ENCODE data around the gene EOGT. TPM values are rescaled to one million over a fixed set of nuclear protein-coding genes. Genes with fewer than 3 reads are reported as not detected.

EOGT gene
- total RNA-seq, 2 donors from 2014 or later: 148 to 183 TPM

DNA sequence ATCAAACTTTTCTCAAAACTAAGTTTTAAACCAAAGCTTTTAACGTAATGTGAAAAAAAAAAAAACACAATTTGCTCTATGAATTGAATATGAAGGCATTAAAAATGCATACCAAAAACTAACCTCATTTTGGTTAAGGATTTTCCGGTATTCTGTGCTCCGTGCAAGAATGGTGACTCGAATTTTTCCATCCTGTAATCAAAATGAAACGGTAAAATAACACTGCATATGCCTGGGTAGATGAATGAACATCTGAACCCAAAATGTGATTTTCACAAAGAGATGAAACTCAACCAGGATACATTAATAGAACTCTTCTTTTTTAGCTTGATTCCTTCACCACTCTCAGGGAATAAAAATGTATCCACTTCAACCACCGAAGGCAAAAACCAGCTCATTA, 26.2 kb downstream of the EOGT start:
- H3K4me1 ChIP-seq (ENCODE audit: control insufficient read depth in 1 of 2, low read depth in 2 of 2): peaks cover 6 to 12% of the 10 kb centered on the region in 2 donors
- DNase-seq (ENCODE audit: low spot score) (no peak), ATAC-seq (ENCODE audit: insufficient number of reproducible peaks, low FRiP score, low read depth) (no peak)
- H3K27ac ChIP-seq: no peak overlapping the region
- H3K36me3 ChIP-seq: peaks cover 52% of the 10 kb centered on the region
- H3K27me3 ChIP-seq (replicated peaks; ENCODE audit: insufficient read depth): no peaks in the 10 kb centered on the region
- H3K4me3 ChIP-seq: no peak overlapping the region
- H3K9me3 ChIP-seq: no peaks in the 10 kb centered on the region
- TF ChIP-seq, protein P1, sequence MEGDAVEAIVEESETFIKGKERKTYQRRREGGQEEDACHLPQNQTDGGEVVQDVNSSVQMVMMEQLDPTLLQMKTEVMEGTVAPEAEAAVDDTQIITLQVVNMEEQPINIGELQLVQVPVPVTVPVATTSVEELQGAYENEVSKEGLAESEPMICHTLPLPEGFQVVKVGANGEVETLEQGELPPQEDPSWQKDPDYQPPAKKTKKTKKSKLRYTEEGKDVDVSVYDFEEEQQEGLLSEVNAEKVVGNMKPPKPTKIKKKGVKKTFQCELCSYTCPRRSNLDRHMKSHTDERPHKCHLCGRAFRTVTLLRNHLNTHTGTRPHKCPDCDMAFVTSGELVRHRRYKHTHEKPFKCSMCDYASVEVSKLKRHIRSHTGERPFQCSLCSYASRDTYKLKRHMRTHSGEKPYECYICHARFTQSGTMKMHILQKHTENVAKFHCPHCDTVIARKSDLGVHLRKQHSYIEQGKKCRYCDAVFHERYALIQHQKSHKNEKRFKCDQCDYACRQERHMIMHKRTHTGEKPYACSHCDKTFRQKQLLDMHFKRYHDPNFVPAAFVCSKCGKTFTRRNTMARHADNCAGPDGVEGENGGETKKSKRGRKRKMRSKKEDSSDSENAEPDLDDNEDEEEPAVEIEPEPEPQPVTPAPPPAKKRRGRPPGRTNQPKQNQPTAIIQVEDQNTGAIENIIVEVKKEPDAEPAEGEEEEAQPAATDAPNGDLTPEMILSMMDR (IDR thresholded peaks at IDR 0.05): no peak

DNA sequence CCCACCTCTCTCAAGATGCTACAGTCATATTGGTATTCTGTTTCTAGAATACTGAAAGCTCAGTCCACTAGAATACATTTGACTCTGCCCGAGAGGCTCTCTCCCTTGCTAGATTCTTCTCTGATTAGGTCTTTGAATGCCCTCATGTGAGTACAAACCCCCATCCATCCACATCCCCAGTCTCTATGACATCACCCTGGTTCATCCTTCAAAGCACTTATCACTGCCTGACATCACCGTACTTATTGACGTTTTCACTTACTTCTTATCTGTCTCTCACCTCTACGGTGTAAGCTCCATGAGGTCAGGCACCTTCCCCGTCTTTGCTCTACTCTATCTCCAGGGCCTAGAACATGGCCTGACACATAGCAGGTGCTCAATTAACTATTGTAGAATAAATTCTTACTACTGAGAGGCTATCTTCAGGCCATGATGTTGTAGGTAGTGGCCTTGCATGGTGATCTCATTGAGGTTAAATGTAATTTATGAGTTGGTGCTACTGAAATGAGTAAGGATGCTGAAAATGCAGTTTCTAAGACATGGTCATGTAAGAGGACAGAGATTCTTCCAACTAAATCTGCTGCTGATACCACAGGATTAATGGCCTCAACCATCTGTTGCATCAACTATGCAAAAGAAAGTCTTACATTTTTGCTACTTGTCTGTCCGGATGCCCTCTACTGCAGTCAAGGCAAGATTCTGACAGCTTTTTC, 26.8 kb downstream of the EOGT start:
- Histone ChIP-seq H3K9me3 (no peaks in the 10 kb centered on the region), H3K27ac (no peak overlapping the region), H3K36me3 (peaks cover 56% of the 10 kb centered on the region), H3K4me3 (no peak overlapping the region), H3K27me3 (replicated peaks; ENCODE audit: insufficient read depth) (no peaks in the 10 kb centered on the region), H3K4me1 (ENCODE audit: control insufficient read depth in 1 of 2, low read depth in 2 of 2) (peaks cover 6 to 12% of the 10 kb centered on the region in 2 donors)
- ATAC-seq (ENCODE audit: insufficient number of reproducible peaks, low FRiP score, low read depth) (no peak), DNase-seq (ENCODE audit: low spot score) (no peak)
- TF ChIP-seq, protein P1 (IDR thresholded peaks at IDR 0.05): no peak

DNA sequence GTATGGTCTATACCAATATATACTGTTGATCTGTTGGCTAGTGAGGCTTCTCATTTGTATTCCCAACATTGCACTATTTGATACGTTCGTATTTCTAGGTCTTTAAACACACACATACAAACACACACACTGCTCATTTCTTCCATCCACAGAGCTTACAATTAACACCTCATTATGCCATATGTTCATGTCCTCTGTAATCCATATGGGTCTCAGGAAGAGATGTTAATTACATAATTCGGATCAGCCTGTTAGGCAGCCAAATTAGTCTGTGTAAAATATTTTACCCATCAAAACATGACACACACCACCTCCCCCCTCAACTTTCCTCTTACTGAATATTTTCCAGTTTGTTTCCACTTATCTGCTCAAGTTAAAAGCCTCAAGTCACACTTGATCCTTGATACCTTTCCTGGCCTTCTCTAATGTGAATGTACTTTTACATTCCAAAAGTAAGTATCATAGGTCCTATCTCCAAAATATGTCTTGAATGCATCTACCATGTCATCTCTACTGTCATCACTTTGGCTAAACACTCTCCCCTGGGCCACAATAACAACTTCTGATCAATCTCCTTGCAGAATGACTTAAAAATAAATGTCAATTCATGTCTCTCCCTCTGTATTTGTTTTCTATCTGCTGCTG, 28.2 kb downstream of the EOGT start:
- TF ChIP-seq, protein P1 (IDR thresholded peaks at IDR 0.05): no peak
- H3K36me3 ChIP-seq: peaks cover 63% of the 10 kb centered on the region
- no peaks in the 10 kb centered on the region for H3K9me3 ChIP-seq
- no peak overlapping the region for H3K4me3 ChIP-seq
- peaks cover 6 to 12% of the 10 kb centered on the region in 2 donors for H3K4me1 ChIP-seq (ENCODE audit: control insufficient read depth in 1 of 2, low read depth in 2 of 2)
- no peaks in the 10 kb centered on the region for H3K27me3 ChIP-seq (replicated peaks; ENCODE audit: insufficient read depth)
- ATAC-seq (ENCODE audit: insufficient number of reproducible peaks, low FRiP score, low read depth) (no peak), DNase-seq (ENCODE audit: low spot score) (no peak)
- H3K27ac ChIP-seq: no peak overlapping the region

DNA sequence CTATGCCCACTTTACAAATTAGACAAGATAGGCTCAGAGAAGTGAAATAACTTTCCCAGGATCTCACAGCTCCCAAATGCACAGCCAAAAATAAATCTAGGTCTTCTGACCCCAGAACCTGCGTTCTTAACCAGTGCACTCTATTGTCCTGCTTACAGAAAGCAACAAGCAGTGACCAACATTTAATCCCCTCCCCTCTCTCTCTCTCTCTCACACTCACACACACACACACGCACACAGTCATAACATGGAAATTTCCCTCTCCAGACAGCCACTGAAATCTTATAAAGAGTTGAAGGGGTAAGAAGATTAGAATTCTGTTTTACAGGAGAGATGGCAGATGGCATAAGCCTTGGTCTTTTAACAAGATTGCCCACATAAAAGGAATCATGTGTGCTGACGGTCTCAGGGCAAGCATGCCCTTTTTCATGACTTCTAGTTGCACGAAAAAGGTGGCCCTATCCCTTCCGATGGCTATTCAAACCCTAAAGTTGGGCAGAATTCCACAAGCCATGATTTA, 29.4 kb downstream of the EOGT start:
- Histone ChIP-seq H3K36me3 (peaks cover 74% of the 10 kb centered on the region), H3K27me3 (replicated peaks; ENCODE audit: insufficient read depth) (no peaks in the 10 kb centered on the region), H3K27ac (no peak overlapping the region), H3K9me3 (no peaks in the 10 kb centered on the region), H3K4me1 (ENCODE audit: control insufficient read depth in 1 of 2, low read depth in 2 of 2) (peaks cover 6 to 7% of the 10 kb centered on the region in 2 donors), H3K4me3 (no peak overlapping the region)
- ATAC-seq (ENCODE audit: insufficient number of reproducible peaks, low FRiP score, low read depth) (no peak), DNase-seq (ENCODE audit: low spot score) (no peak)
- TF ChIP-seq, protein P1 (IDR thresholded peaks at IDR 0.05): no peak

DNA sequence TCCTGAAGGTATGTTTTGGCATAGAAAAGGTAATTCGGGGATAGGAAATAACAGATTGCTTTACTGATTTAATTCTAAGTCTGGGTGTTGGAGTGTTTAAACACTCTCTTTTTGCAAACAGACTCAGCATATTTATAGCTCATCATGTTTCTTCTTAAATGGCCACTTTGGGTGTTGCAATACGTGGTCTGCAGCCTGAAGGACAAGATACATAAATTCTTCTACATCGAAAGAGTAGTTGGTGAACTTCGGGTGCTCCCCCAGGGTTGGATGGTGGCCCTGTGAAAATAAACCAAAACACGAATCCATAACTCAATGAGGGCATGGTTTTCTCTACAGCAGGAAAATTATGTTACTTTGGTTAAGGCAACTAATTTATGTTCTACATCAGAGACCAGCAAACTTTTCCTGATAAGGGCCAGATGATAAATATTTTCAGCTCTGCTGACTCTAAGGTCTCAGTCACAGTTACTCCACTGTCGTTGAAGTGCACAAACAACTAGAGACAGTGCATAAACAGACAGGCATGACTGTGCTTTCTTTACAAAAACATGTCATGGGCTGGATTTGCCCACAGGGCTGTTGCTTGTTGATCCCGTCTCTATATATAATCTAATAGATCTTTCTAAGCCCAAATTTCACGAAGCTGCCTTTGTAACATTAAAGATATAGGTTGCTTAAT, 35.9 kb downstream of the EOGT start:
- H3K27ac ChIP-seq: no peak overlapping the region
- no peaks in the 10 kb centered on the region for H3K4me1 ChIP-seq (ENCODE audit: control insufficient read depth in 1 of 2, low read depth in 2 of 2)
- no peaks in the 10 kb centered on the region for H3K27me3 ChIP-seq (replicated peaks; ENCODE audit: insufficient read depth)
- H3K36me3 ChIP-seq: peaks cover 58% of the 10 kb centered on the region
- no peak overlapping the region for H3K4me3 ChIP-seq
- TF ChIP-seq, protein P1 (IDR thresholded peaks at IDR 0.05): no peak
- no peaks in the 10 kb centered on the region for H3K9me3 ChIP-seq
- DNase-seq (ENCODE audit: low spot score) (no peak), ATAC-seq (ENCODE audit: insufficient number of reproducible peaks, low FRiP score, low read depth) (no peak)
